ENCODE data around the gene HDDC2.
"Not testable (repeated sequence)": the region's sequence is repeated elsewhere in the genome, so short reads cannot be mapped to it uniquely, and the experiment has no call there.

HDDC2 gene

GRCh38 chr6:125304970-125305660 is 3.3 kb upstream of the HDDC2 start:
- DNase-seq = no peak

GRCh38 chr6:125303512-125303854 is 1.7 kb upstream of the HDDC2 start:
- no peak for DNase-seq

GRCh38 chr6:125302840-125303511 is 1.2 kb upstream of the HDDC2 start:
- DNase-seq = no peak

GRCh38 chr6:125300992-125301434 is 754 bp downstream of the HDDC2 start:
- DNase-seq = no peak

GRCh38 chr6:125299257-125299656 is 2.5 kb downstream of the HDDC2 start:
- no peak for DNase-seq

- no peak for DNase-seq
Observed at GRCh38 chr6:125296471-125296870, 5.3 kb downstream of the HDDC2 start.

- no peak for DNase-seq
Observed at GRCh38 chr6:125294925-125295324, 6.8 kb downstream of the HDDC2 start.

GRCh38 chr6:125294036-125294435 is 7.7 kb downstream of the HDDC2 start:
- no peak for DNase-seq

- DNase-seq = no peak
Observed at GRCh38 chr6:125293587-125293986, 8.2 kb downstream of the HDDC2 start.

GRCh38 chr6:125287718-125288117 is 14.0 kb downstream of the HDDC2 start:
- DNase-seq = no peak

GRCh38 chr6:125285936-125286335 is 15.8 kb downstream of the HDDC2 start:
- DNase-seq = no peak

- no peak for DNase-seq
Observed at GRCh38 chr6:125285353-125285752, 16.4 kb downstream of the HDDC2 start.

- DNase-seq = not testable (repeated sequence)
Observed at GRCh38 chr6:125282470-125282869, 19.3 kb downstream of the HDDC2 start.

- not testable (repeated sequence) for DNase-seq
Observed at GRCh38 chr6:125280370-125281035, 21.3 kb downstream of the HDDC2 start.

- no peak for DNase-seq
Observed at GRCh38 chr6:125279961-125280360, 21.8 kb downstream of the HDDC2 start.

- no peak for DNase-seq
Observed at GRCh38 chr6:125277838-125278237, 23.9 kb downstream of the HDDC2 start.

GRCh38 chr6:125275779-125276178 is 26.0 kb downstream of the HDDC2 start:
- DNase-seq = no peak

GRCh38 chr6:125274935-125275334 is 26.8 kb downstream of the HDDC2 start:
- no peak for DNase-seq

- no peak for DNase-seq
Observed at GRCh38 chr6:125273965-125274364, 27.8 kb downstream of the HDDC2 start.

- no peak for DNase-seq
Observed at GRCh38 chr6:125273251-125273650, 28.5 kb downstream of the HDDC2 start.

- DNase-seq = no peak
Observed at GRCh38 chr6:125271486-125272159, 30.1 kb downstream of the HDDC2 start.

GRCh38 chr6:125270380-125270779 is 31.4 kb downstream of the HDDC2 start:
- no peak for DNase-seq

GRCh38 chr6:125269328-125269985 is 32.3 kb downstream of the HDDC2 start:
- DNase-seq = no peak

Measured in activated CD4-positive, CD25-positive, alpha-beta regulatory T cell treated with anti-CD3 and anti-CD28 coated beads, Interleukin-2, amount 50 U/mL, for 72 hours (primary cell).